22Rv1 (cell line): ENCODE measurements around the gene LY86.

Source experiments
- CTCF ChIP-seq: fragments of 450-650 bp; IDR thresholded peaks from 2 replicates; pipeline ENCODE4 v1.5.1; 2017; ENCODE audit warnings: mild to moderate bottlenecking
- ZFX ChIP-seq: fragments of 450-650 bp; IDR thresholded peaks from 2 replicates; pipeline ENCODE4 v1.6.1; 2017; ENCODE audit warnings: antibody characterized with exemption, borderline replicate concordance

DNA sequence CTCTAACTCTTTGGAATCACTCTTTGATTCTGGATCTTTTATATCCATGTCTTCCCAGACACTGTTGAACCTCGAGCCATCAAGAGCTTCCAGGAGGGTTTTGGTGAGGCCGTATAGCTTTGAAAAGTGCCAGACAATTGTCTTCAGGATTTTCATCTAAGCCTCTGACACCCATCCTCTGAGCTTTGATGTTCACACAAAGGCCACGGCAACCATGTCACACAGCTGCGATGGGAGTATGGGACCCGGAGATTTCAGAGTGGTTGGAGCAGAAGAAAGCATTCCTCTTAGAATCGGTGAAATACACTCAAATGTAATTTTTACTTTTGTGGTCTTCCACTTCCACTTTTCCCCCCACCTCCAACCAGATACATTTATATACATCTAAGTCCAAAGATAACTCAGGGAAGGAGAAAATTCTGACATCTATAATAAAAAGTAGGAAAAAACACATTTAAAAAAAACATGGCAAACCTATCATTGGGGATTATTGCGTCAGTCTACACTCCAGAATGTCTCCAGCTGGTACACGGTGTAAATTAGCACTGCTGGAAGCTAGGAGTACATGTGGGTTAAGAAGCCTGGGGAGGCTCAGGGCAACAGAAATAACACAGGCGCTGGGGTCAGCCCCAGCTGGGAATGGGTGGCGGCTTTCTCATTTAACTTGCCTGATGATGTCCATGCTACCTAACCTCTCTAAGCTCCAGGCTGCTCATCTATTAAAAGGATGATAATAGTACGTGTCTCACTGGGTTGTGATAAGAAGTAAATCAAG is 92.7 kb downstream of the LY86 start:
- TF ChIP-seq CTCF = no peak
- no peak for TF ChIP-seq ZFX
